Measurements from ENCODE around the gene OSBPL10. TPM values are rescaled to one million over a fixed set of nuclear protein-coding genes. Genes with fewer than 3 reads are reported as not detected.
"Not testable (repeated sequence)": the region's sequence is repeated elsewhere in the genome, so short reads cannot be mapped to it uniquely, and the experiment has no call there.

Gene OSBPL10
- total RNA-seq, 2 donors from 2014 or later = 82.8 to 127 TPM

GRCh38 chr3:31785286-31785685 is 195.8 kb downstream of the OSBPL10 start:
- H3K4me1 ChIP-seq (replicated peaks) = no peaks in the 10 kb centered on the region
- no peak for TF ChIP-seq POLR2AphosphoS5 (IDR thresholded peaks at IDR 0.05)
- TF ChIP-seq, protein P1, sequence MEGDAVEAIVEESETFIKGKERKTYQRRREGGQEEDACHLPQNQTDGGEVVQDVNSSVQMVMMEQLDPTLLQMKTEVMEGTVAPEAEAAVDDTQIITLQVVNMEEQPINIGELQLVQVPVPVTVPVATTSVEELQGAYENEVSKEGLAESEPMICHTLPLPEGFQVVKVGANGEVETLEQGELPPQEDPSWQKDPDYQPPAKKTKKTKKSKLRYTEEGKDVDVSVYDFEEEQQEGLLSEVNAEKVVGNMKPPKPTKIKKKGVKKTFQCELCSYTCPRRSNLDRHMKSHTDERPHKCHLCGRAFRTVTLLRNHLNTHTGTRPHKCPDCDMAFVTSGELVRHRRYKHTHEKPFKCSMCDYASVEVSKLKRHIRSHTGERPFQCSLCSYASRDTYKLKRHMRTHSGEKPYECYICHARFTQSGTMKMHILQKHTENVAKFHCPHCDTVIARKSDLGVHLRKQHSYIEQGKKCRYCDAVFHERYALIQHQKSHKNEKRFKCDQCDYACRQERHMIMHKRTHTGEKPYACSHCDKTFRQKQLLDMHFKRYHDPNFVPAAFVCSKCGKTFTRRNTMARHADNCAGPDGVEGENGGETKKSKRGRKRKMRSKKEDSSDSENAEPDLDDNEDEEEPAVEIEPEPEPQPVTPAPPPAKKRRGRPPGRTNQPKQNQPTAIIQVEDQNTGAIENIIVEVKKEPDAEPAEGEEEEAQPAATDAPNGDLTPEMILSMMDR (IDR thresholded peaks at IDR 0.05) = no peak
- TF ChIP-seq POLR2A (IDR thresholded peaks at IDR 0.05) = no peak
- H3K27me3 ChIP-seq (replicated peaks; ENCODE audit: insufficient read depth) = no peaks in the 10 kb centered on the region
- H3K36me3 ChIP-seq = no peaks in the 10 kb centered on the region
- WGBS = 68% methylated on average over 7 of the region's 7 CpGs
- intact Hi-C loops (cut with DNase I) = no loop called here
- DNase-seq (ENCODE audit: low spot score) = no peak
- no peaks in the 10 kb centered on the region for H3K9me3 ChIP-seq
- H3K4me3 ChIP-seq = no peak overlapping the region
- no peak overlapping the region for H3K27ac ChIP-seq

DNA sequence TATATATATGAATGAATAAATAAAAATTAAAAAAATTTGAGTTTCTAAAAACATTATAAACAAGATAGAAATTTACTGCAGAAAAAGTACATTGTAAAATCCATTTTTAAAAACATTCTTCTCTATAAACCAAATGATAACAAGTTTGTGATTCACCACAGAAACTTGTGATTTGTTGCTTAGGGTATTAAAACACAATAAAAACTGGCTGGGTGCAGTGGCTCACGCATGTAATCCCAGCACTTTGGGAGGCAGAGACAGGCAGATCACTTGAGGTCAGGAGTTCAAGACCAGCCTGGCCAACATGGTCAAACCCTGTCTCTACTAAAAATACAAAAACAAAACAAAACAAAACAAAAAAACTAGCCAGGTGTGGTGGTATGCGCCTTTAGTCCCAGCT is 197.2 kb downstream of the OSBPL10 start:
- intact Hi-C loops (cut with DNase I); H3K4me1 ChIP-seq (replicated peaks); H3K27me3 ChIP-seq (replicated peaks; ENCODE audit: insufficient read depth); DNase-seq (ENCODE audit: low spot score); H3K4me3 ChIP-seq; H3K9me3 ChIP-seq; H3K27ac ChIP-seq; H3K36me3 ChIP-seq: not testable (repeated sequence)
- WGBS = 73% methylated on average over 2 of the region's 2 CpGs

- H3K27ac ChIP-seq; H3K4me3 ChIP-seq; DNase-seq (ENCODE audit: low spot score); H3K9me3 ChIP-seq; H3K36me3 ChIP-seq; intact Hi-C loops (cut with DNase I); H3K27me3 ChIP-seq (replicated peaks; ENCODE audit: insufficient read depth); H3K4me1 ChIP-seq (replicated peaks): not testable (repeated sequence)
- 98% methylated on average over 1 of the region's 1 CpG for WGBS
Measured at GRCh38 chr3:31782306-31782705, 198.8 kb downstream of the OSBPL10 start.

DNA sequence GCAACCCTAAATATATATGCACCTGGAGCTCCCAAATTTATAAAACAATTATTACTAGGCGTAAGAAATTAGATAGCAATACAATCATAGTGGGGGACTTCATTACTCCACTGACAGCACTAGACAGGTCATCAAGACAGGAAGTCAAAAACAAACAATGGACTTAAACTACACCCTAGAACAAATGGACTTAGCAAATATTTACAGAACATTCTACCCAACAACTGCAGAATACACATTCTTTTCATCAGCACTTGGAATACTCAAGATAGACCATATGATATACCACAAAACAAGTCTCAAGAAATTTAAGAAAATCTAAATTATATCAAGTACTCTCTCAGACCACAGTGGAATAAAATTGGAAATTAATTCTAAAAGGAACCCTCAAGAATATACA is 201.5 kb downstream of the OSBPL10 start:
- Histone ChIP-seq H3K9me3 (no peaks in the 10 kb centered on the region), H3K27me3 (replicated peaks; ENCODE audit: insufficient read depth) (no peaks in the 10 kb centered on the region), H3K36me3 (no peaks in the 10 kb centered on the region), H3K4me3 (no peak overlapping the region), H3K27ac (no peak overlapping the region), H3K4me1 (replicated peaks) (no peaks in the 10 kb centered on the region)
- WGBS = 55% methylated on average over 1 of the region's 1 CpG
- intact Hi-C loops (cut with DNase I) = no loop called here
- TF ChIP-seq, protein P1 (IDR thresholded peaks at IDR 0.05) = no peak
- TF ChIP-seq POLR2A (IDR thresholded peaks at IDR 0.05) (no peak), POLR2AphosphoS5 (IDR thresholded peaks at IDR 0.05) (no peak)
- DNase-seq (ENCODE audit: low spot score) = no peak

- no peak for DNase-seq (ENCODE audit: low spot score)
- H3K27ac ChIP-seq = no peak overlapping the region
- H3K9me3 ChIP-seq = no peaks in the 10 kb centered on the region
- no peaks in the 10 kb centered on the region for H3K4me1 ChIP-seq (replicated peaks)
- H3K27me3 ChIP-seq (replicated peaks; ENCODE audit: insufficient read depth) = no peaks in the 10 kb centered on the region
- intact Hi-C loops (cut with DNase I) = no loop called here
- no peak overlapping the region for H3K4me3 ChIP-seq
- TF ChIP-seq, protein P1 (IDR thresholded peaks at IDR 0.05) = no peak
- TF ChIP-seq POLR2AphosphoS5 (IDR thresholded peaks at IDR 0.05) (no peak), POLR2A (IDR thresholded peaks at IDR 0.05) (no peak)
- H3K36me3 ChIP-seq = no peaks in the 10 kb centered on the region
Measured at GRCh38 chr3:31777887-31778286, 203.2 kb downstream of the OSBPL10 start.

DNA sequence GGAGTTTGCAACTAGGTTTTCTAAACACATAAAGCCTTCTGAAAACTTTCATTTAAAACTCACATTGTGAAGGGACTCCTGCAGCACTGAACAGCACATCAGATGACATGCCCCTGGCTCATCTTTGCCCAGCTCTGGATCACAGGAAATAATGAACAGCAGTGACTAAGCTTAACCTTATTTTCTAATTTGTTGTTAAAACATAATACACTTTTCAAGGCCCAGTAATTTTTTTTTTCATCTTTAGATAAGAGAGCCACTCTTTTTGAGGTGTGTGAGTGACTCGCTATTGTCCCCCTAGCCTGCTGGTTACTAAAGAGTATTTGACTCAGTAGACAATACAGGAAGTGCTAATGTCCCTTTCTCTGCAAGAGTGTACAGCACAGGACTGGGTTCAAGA is 204.0 kb downstream of the OSBPL10 start:
- Histone ChIP-seq H3K27me3 (replicated peaks; ENCODE audit: insufficient read depth) (no peaks in the 10 kb centered on the region), H3K9me3 (no peaks in the 10 kb centered on the region), H3K36me3 (no peaks in the 10 kb centered on the region), H3K4me1 (replicated peaks) (no peaks in the 10 kb centered on the region), H3K4me3 (no peak overlapping the region), H3K27ac (no peak overlapping the region)
- intact Hi-C loops (cut with DNase I) = no loop called here
- no peak for DNase-seq (ENCODE audit: low spot score)
- TF ChIP-seq, protein P1 (IDR thresholded peaks at IDR 0.05) = no peak
- TF ChIP-seq POLR2A (IDR thresholded peaks at IDR 0.05) (no peak), POLR2AphosphoS5 (IDR thresholded peaks at IDR 0.05) (no peak)
- 87% methylated on average over 1 of the region's 1 CpG for WGBS

Measured in prostate gland (tissue), 2 donors.